Hippocampal formation (tissue), 2 donors: ENCODE measurements around the gene PTBP3.
"Not testable (repeated sequence)": the region's sequence is repeated elsewhere in the genome, so short reads cannot be mapped to it uniquely, and the experiment has no call there.

Experiments
- DNase-seq, 2 donors: peaks; one replicate each; lab custom pipeline; 2025; lab: John Stamatoyannopoulos, UW

Gene PTBP3

GRCh38 chr9:112322701-112323377 lies 10.6 kb downstream of the PTBP3 start:
- DNase-seq, result no peak

- no peak for DNase-seq
Observed at GRCh38 chr9:112316258-112316943, 17.0 kb downstream of the PTBP3 start.

GRCh38 chr9:112315331-112316257 lies 17.8 kb downstream of the PTBP3 start:
- DNase-seq, result no peak

GRCh38 chr9:112312139-112312538 lies 21.3 kb downstream of the PTBP3 start:
- no peak for DNase-seq

- no peak for DNase-seq
Observed at GRCh38 chr9:112311497-112311896, 21.9 kb downstream of the PTBP3 start.

GRCh38 chr9:112310826-112311225 lies 22.6 kb downstream of the PTBP3 start:
- no peak for DNase-seq

- DNase-seq, result no peak
Observed at GRCh38 chr9:112308588-112308987, 24.8 kb downstream of the PTBP3 start.

- no peak for DNase-seq
Observed at GRCh38 chr9:112301420-112301819, 32.0 kb downstream of the PTBP3 start.

- DNase-seq, result no peak
Observed at GRCh38 chr9:112299514-112299913, 33.9 kb downstream of the PTBP3 start.

- no peak for DNase-seq
Observed at GRCh38 chr9:112296929-112297328, 36.5 kb downstream of the PTBP3 start.

GRCh38 chr9:112295174-112295573 lies 38.2 kb downstream of the PTBP3 start:
- DNase-seq, result no peak

GRCh38 chr9:112288029-112288428 lies 45.4 kb downstream of the PTBP3 start:
- no peak for DNase-seq

- DNase-seq, result no peak
Observed at GRCh38 chr9:112286926-112287325, 46.5 kb downstream of the PTBP3 start.

GRCh38 chr9:112285056-112285455 lies 48.4 kb downstream of the PTBP3 start:
- no peak for DNase-seq

GRCh38 chr9:112283582-112284253 lies 49.7 kb downstream of the PTBP3 start:
- no peak for DNase-seq

- DNase-seq, result not testable (repeated sequence)
Observed at GRCh38 chr9:112282841-112283240, 50.6 kb downstream of the PTBP3 start.

- no peak for DNase-seq
Observed at GRCh38 chr9:112280904-112281303, 52.5 kb downstream of the PTBP3 start.

GRCh38 chr9:112279501-112279900 lies 53.9 kb downstream of the PTBP3 start:
- DNase-seq, result no peak

- no peak for DNase-seq
Observed at GRCh38 chr9:112278152-112278551, 55.3 kb downstream of the PTBP3 start.

- no peak for DNase-seq
Observed at GRCh38 chr9:112274600-112274999, 58.8 kb downstream of the PTBP3 start.

- DNase-seq, result no peak
Observed at GRCh38 chr9:112273876-112274275, 59.5 kb downstream of the PTBP3 start.
